Spleen (tissue), 7 donors: ENCODE results near the gene SMPD2.

ENCODE experiments used
- CTCF ChIP-seq, 11 experiments: fragments of 200-600 bp in 7 of 11; fragments of 450-650 bp in 4 of 11; sonication (generic) in 4 of 11; IDR thresholded peaks in 8 of 11; conservative IDR thresholded peaks in 3 of 11; 1 replicate in 7 of 11; 2 replicates in 4 of 11; pipeline versions ENCODE4 v1.4.0 to v1.8.0; 2016 to 2021; ENCODE audit warnings: antibody characterized with exemption in 11 of 11, inconsistent platforms in 4 of 11, mild to moderate bottlenecking in 1 of 11
- POLR2A ChIP-seq, 3 donors: fragments of 450-650 bp; IDR thresholded peaks; one replicate each; pipeline ENCODE4 v1.5.1; 2017; ENCODE audit warnings: antibody characterized with exemption in 3 of 3, mild to moderate bottlenecking in 1 of 3
- POLR2AphosphoS5 ChIP-seq, 3 donors: sonication (generic); formaldehyde crosslinking; IDR thresholded peaks; one replicate each; pipeline ENCODE4 v1.5.1; 2017; ENCODE audit warnings: antibody characterized with exemption in 3 of 3
- donor health status: DM: no; HTN: no; CAD: no; lungs with moderate emphysema.
- donor health status: DM: no; HTN: no; CAD: no.
- donor health status: DM: no; HTN: no; CAD: no.

- TF ChIP-seq POLR2AphosphoS5 (IDR thresholded peaks at IDR 0.05) (no peak), CTCF (IDR thresholded peaks at IDR 0.05 in 8 of 11, conservative IDR thresholded peaks at IDR 0.05 in 3 of 11) (no peak), POLR2A (IDR thresholded peaks at IDR 0.05) (no peak)
Observed at GRCh38 chr6:109466212-109466923, 25.8 kb downstream of the SMPD2 start.
